ENCODE data around the gene NALCN. TPM values are rescaled to one million over a fixed set of nuclear protein-coding genes. Genes with fewer than 3 reads are reported as not detected.

NALCN gene
- total RNA-seq, 4 donors from 2014 or later, result 0.32 to 0.41 TPM; not detected in 2

DNA sequence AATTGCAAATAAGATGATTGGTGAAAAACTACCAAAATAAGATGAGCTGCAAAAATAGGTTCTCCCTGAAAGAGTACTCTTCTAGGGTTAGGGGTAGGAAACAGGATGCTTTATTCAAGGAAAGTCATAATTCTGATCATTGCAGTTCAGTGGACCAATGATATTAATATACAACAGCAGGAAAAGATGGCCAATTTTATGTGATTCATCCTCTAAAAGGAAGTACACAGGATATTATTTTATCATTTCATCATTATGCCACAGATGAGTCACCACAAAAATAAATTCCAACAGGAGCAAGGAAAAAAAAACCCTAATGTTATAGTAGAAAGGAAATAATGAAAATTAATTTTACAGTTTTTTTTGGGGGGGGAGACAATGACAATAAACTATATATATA lies 205.0 kb downstream of the NALCN start:
- H3K27me3 ChIP-seq, result no peaks in the 10 kb centered on the region
- TF ChIP-seq POLR2A (IDR thresholded peaks at IDR 0.05) (no peak), EP300 (IDR thresholded peaks at IDR 0.05; ENCODE audit: low read depth) (no peak), POLR2AphosphoS5 (IDR thresholded peaks at IDR 0.05) (no peak)
- TF ChIP-seq, protein P1, sequence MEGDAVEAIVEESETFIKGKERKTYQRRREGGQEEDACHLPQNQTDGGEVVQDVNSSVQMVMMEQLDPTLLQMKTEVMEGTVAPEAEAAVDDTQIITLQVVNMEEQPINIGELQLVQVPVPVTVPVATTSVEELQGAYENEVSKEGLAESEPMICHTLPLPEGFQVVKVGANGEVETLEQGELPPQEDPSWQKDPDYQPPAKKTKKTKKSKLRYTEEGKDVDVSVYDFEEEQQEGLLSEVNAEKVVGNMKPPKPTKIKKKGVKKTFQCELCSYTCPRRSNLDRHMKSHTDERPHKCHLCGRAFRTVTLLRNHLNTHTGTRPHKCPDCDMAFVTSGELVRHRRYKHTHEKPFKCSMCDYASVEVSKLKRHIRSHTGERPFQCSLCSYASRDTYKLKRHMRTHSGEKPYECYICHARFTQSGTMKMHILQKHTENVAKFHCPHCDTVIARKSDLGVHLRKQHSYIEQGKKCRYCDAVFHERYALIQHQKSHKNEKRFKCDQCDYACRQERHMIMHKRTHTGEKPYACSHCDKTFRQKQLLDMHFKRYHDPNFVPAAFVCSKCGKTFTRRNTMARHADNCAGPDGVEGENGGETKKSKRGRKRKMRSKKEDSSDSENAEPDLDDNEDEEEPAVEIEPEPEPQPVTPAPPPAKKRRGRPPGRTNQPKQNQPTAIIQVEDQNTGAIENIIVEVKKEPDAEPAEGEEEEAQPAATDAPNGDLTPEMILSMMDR (IDR thresholded peaks at IDR 0.05), result no peak
- no peaks in the 10 kb centered on the region for H3K4me1 ChIP-seq
- no peak overlapping the region for H3K27ac ChIP-seq
- no peak for DNase-seq
- H3K4me3 ChIP-seq, result no peak overlapping the region
- in situ Hi-C loops (cut with MboI; ENCODE audit: low pct_ligation_motif_present in 1 of 4, low pct_unique_long_range_greater_than_20kb in 1 of 4, low sequenced_read_pairs in 3 of 4), result no loop called here
- intact Hi-C loops (cut with DNase I; ENCODE audit: low total_unique reads), result no loop called here
- no peaks in the 10 kb centered on the region for H3K36me3 ChIP-seq
- H3K9me3 ChIP-seq, result no peaks in the 10 kb centered on the region

DNA sequence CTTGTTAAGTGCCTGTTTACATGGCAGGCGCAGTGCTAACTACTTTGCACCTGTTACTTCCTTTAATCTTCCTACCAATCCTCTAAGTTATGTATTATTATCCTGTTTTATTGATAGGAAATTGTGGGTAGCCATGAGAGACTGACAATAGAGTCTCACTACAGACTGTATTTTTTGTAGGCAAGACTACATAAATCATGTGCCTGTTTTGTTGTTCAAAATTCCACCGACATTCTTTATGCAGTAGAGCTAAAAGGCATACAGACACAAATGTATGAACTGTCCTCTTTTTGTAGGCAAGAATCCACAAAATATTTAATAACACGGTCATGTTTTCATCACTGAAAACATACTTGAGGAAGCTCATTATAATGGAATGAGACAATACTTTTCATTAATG lies 205.5 kb downstream of the NALCN start:
- Histone ChIP-seq H3K36me3 (no peaks in the 10 kb centered on the region), H3K27ac (no peak overlapping the region), H3K4me3 (no peak overlapping the region), H3K9me3 (no peaks in the 10 kb centered on the region), H3K27me3 (no peaks in the 10 kb centered on the region), H3K4me1 (no peaks in the 10 kb centered on the region)
- intact Hi-C loops (cut with DNase I; ENCODE audit: low total_unique reads) (no loop called here), in situ Hi-C loops (cut with MboI; ENCODE audit: low pct_ligation_motif_present in 1 of 4, low pct_unique_long_range_greater_than_20kb in 1 of 4, low sequenced_read_pairs in 3 of 4) (no loop called here)
- 76 to 79% methylated on average over 3 of the region's 3 CpGs for WGBS, 2 donors (ENCODE audit: low coverage in 1 of 2)
- TF ChIP-seq, protein P1 (IDR thresholded peaks at IDR 0.05), result no peak
- TF ChIP-seq POLR2AphosphoS5 (IDR thresholded peaks at IDR 0.05), result no peak
- TF ChIP-seq POLR2A (IDR thresholded peaks at IDR 0.05), result no peak
- no peak for TF ChIP-seq EP300 (IDR thresholded peaks at IDR 0.05; ENCODE audit: low read depth)
- no peak for DNase-seq

DNA sequence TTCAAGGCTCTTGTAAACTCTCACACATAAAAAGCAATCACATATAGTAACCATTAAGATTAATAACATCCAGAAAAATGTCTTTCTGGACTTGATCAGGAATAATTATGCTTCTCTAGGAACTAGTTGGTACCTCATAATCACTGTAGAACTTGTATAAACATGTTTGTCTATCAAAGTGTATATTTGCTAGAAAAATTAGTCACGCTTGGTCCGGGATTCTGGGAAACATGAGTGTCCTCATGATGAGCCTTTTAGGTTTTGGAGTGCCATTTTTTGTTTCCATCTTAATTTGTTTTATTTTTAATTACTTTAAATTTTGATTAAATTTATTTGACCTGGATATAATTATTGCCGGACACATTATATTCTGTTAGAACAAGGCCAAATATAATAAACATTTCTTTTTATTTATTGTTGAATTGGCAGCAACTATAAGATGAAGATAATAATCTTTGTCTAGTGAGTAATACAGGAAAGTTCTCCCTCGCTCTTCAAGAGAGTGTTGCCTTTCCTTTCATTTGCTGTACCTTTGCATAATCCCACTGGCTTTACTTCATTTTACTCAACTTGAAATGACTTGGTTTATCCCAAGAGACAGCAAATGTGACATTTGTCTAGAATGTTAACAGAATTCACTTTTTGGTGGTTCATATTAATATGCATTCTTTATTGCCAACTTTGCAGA lies 207.0 kb downstream of the NALCN start:
- Histone ChIP-seq H3K27me3 (no peaks in the 10 kb centered on the region), H3K4me1 (no peaks in the 10 kb centered on the region), H3K4me3 (no peak overlapping the region), H3K36me3 (no peaks in the 10 kb centered on the region), H3K9me3 (no peaks in the 10 kb centered on the region), H3K27ac (no peak overlapping the region)
- WGBS, 2 donors (ENCODE audit: low coverage in 1 of 2), result 82 to 93% methylated on average over 4 of the region's 4 CpGs
- no peak for DNase-seq
- intact Hi-C loops (cut with DNase I; ENCODE audit: low total_unique reads), result no loop called here
- in situ Hi-C loops (cut with MboI; ENCODE audit: low pct_ligation_motif_present in 1 of 4, low pct_unique_long_range_greater_than_20kb in 1 of 4, low sequenced_read_pairs in 3 of 4), result no loop called here
- TF ChIP-seq POLR2A (IDR thresholded peaks at IDR 0.05) (no peak), EP300 (IDR thresholded peaks at IDR 0.05; ENCODE audit: low read depth) (no peak), POLR2AphosphoS5 (IDR thresholded peaks at IDR 0.05) (no peak)
- TF ChIP-seq, protein P1 (IDR thresholded peaks at IDR 0.05), result no peak

DNA sequence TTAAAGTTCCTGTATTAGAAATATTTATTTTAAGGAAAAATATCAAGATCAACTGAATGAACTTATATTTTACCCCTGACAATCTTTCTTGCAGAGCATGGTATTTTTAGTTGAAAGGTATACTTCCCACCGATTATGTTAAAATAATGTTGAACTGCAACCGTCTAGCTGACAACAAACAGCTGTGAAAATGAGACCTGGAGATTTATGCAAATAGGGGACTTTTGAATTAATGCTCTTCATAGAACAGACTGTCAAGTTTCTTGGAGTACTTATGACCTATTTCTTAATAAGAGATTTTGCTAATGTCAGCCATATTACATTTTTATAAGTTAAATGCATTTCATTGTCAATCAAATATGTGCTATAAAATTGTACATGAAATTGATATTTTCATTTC lies 210.9 kb downstream of the NALCN start:
- H3K36me3 ChIP-seq, result no peaks in the 10 kb centered on the region
- DNase-seq, result no peak
- intact Hi-C loops (cut with DNase I; ENCODE audit: low total_unique reads) (no loop called here), in situ Hi-C loops (cut with MboI; ENCODE audit: low pct_ligation_motif_present in 1 of 4, low pct_unique_long_range_greater_than_20kb in 1 of 4, low sequenced_read_pairs in 3 of 4) (no loop called here)
- WGBS, 2 donors (ENCODE audit: low coverage in 1 of 2), result 52 to 53% methylated on average over 2 of the region's 2 CpGs
- H3K27me3 ChIP-seq, result no peaks in the 10 kb centered on the region
- TF ChIP-seq, protein P1 (IDR thresholded peaks at IDR 0.05), result no peak
- TF ChIP-seq POLR2AphosphoS5 (IDR thresholded peaks at IDR 0.05), result no peak
- no peak for TF ChIP-seq EP300 (IDR thresholded peaks at IDR 0.05; ENCODE audit: low read depth)
- no peak overlapping the region for H3K27ac ChIP-seq
- H3K9me3 ChIP-seq, result no peaks in the 10 kb centered on the region
- no peaks in the 10 kb centered on the region for H3K4me1 ChIP-seq
- H3K4me3 ChIP-seq, result no peak overlapping the region
